Prostate gland (tissue), 2 donors: ENCODE data around the gene BCR. TPM values are rescaled to one million over a fixed set of nuclear protein-coding genes. Genes with fewer than 3 reads are reported as not detected.

ENCODE experiments used
- DNase-seq: peaks from one replicate; pipeline ENCODE4 v3.0.0-alpha.2; 2019; ENCODE audit warnings: low spot score
- H3K27ac ChIP-seq, 2 donors: fragments of 200-600 bp; sonication (generic); 2 replicates each; pipeline ENCODE4 v1.5.1; 2017 to 2019
- H3K27me3 ChIP-seq: fragments of 200-600 bp; sonication (generic); replicated peaks from 2 replicates; pipeline ENCODE4 v1.5.1; 2019; ENCODE audit not compliant: insufficient read depth
- H3K36me3 ChIP-seq, 2 donors: fragments of 200-600 bp; sonication (generic); 1 replicate in 1 of 2; 2 replicates in 1 of 2; pipeline versions ENCODE4 v1.5.1 to v1.8.1; 2017 to 2019
- H3K4me1 ChIP-seq: fragments of 200-600 bp; sonication (generic); replicated peaks from 2 replicates; pipeline ENCODE4 v1.5.1; 2019
- H3K4me3 ChIP-seq, 2 donors: fragments of 200-600 bp; sonication (generic); 2 replicates each; pipeline ENCODE4 v1.5.1; 2017 to 2019
- H3K9me3 ChIP-seq: fragments of 200-600 bp; sonication (generic); 2 replicates; pipeline ENCODE4 v1.5.1; 2017
- POLR2A ChIP-seq: fragments of 450-650 bp; IDR thresholded peaks from one replicate; pipeline ENCODE4 v1.6.1; 2016; ENCODE audit warnings: antibody characterized with exemption, mild to moderate bottlenecking
- POLR2AphosphoS5 ChIP-seq: sonication (generic); formaldehyde crosslinking; IDR thresholded peaks from one replicate; pipeline ENCODE4 v1.6.1; 2017; ENCODE audit warnings: antibody characterized with exemption
- WGBS: methylation state at CpG from one replicate; pipeline ENCODE4 v1.1.5; 2018; 5-methylcytosine and 5-hydroxymethylcytosine counted together
- intact Hi-C: fragments of 100-400 bp; cut with DNase I; formaldehyde crosslinking; loops from one replicate; pipeline ENCODE4 v1.14.2; 2022
- total RNA-seq, 2 donors: library from RNA; depleted of rRNA; stranded (reverse); fragments of >200 nt; gene quantifications; one replicate each; pipeline ENCODE4 v1.1.0, GENCODE V29; 2016
- TF ChIP-seq, protein P1 (sequence below), 4 experiments: fragments of 200-600 bp in 2 of 4; fragments of 450-650 bp in 2 of 4; sonication (generic) in 2 of 4; IDR thresholded peaks; 1 replicate in 3 of 4; 2 replicates in 1 of 4; pipeline ENCODE4 v1.5.1; 2016 to 2019; ENCODE audit warnings: antibody characterized with exemption in 4 of 4, mild to moderate bottlenecking in 2 of 4, moderate library complexity in 2 of 4

BCR gene
- total RNA-seq, 2 donors from 2014 or later: 32.7 to 88.8 TPM

DNA sequence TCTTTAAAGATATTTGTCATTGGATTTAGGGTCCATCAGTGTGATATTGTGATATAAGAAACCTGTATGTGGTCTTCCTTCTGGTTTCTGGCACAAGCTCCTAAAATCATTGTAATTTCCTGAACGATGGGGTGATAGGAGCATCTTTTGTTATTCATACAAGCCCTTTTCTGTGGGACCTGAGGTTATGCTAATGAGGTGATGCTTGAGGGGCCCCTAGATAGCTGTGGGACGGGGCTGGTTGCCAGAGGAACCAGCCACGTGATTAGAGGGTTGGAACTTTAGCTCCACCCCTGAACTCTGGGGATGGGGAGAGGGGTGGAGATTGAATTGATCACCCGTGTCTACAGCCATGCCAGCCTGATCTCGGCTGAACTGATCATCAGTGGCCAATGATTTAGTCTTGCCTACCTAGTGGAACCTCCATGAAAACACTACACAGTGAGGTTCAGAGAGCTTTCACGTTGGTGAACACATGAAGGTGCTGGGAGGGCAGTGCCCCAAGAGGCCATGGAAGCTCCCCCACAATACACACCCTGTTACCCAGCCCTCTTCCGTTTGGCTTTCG, 62.8 kb downstream of the BCR start:
- intact Hi-C loops: no loop called here
- no peaks in the 10 kb centered on the region for H3K27me3 ChIP-seq
- H3K4me3 ChIP-seq: no peak overlapping the region
- H3K9me3 ChIP-seq: no peaks in the 10 kb centered on the region
- no peaks in the 10 kb centered on the region for H3K4me1 ChIP-seq
- no peak for DNase-seq
- no peaks in the 10 kb centered on the region for H3K36me3 ChIP-seq
- H3K27ac ChIP-seq: no peak overlapping the region
- 71% methylated on average over 8 of the region's 8 CpGs for WGBS
- TF ChIP-seq POLR2AphosphoS5: no peak
- no peak for TF ChIP-seq POLR2A
- TF ChIP-seq, protein P1, sequence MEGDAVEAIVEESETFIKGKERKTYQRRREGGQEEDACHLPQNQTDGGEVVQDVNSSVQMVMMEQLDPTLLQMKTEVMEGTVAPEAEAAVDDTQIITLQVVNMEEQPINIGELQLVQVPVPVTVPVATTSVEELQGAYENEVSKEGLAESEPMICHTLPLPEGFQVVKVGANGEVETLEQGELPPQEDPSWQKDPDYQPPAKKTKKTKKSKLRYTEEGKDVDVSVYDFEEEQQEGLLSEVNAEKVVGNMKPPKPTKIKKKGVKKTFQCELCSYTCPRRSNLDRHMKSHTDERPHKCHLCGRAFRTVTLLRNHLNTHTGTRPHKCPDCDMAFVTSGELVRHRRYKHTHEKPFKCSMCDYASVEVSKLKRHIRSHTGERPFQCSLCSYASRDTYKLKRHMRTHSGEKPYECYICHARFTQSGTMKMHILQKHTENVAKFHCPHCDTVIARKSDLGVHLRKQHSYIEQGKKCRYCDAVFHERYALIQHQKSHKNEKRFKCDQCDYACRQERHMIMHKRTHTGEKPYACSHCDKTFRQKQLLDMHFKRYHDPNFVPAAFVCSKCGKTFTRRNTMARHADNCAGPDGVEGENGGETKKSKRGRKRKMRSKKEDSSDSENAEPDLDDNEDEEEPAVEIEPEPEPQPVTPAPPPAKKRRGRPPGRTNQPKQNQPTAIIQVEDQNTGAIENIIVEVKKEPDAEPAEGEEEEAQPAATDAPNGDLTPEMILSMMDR (IDR thresholded peaks at IDR 0.05): no peak

GRCh38 chr22:23243859-23244689, 63.8 kb downstream of the BCR start:
- Histone ChIP-seq H3K4me1 (no peaks in the 10 kb centered on the region), H3K36me3 (no peaks in the 10 kb centered on the region), H3K27ac (no peak overlapping the region), H3K27me3 (no peaks in the 10 kb centered on the region), H3K9me3 (no peaks in the 10 kb centered on the region), H3K4me3 (no peak overlapping the region)
- intact Hi-C loops: no loop called here
- DNase-seq: no peak
- TF ChIP-seq, protein P1 (IDR thresholded peaks at IDR 0.05): no peak
- TF ChIP-seq POLR2AphosphoS5 (no peak), POLR2A (no peak)
- WGBS: 91% methylated on average over 17 of the region's 17 CpGs

DNA sequence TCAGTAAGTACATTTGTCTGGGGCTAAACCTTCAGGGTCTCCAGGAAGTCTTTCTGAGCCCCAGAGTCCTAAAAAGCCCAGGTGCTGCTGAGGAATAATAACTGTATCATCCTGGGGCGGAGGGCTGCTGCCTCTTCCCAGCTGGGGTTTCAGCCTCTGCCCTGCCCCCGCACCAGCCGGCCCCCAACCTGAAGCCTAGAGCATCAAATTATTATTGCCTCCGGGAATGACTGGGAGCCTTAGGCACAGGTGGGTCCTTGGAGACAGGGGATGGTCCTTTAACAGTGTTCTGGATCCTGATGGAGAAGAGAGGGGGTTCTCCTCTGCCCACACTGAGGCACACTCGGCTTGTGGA, 64.4 kb downstream of the BCR start:
- H3K4me3 ChIP-seq: no peak overlapping the region
- H3K27me3 ChIP-seq: no peaks in the 10 kb centered on the region
- 86% methylated on average over 5 of the region's 5 CpGs for WGBS
- intact Hi-C loops: no loop called here
- H3K4me1 ChIP-seq: no peaks in the 10 kb centered on the region
- H3K27ac ChIP-seq: no peak overlapping the region
- DNase-seq: no peak
- no peaks in the 10 kb centered on the region for H3K36me3 ChIP-seq
- no peaks in the 10 kb centered on the region for H3K9me3 ChIP-seq
- TF ChIP-seq, protein P1 (IDR thresholded peaks at IDR 0.05): no peak
- TF ChIP-seq POLR2AphosphoS5: no peak
- TF ChIP-seq POLR2A: no peak

GRCh38 chr22:23245045-23245798, 64.9 kb downstream of the BCR start:
- Histone ChIP-seq H3K36me3 (no peaks in the 10 kb centered on the region), H3K27me3 (no peaks in the 10 kb centered on the region), H3K27ac (no peak overlapping the region), H3K4me3 (no peak overlapping the region), H3K9me3 (no peaks in the 10 kb centered on the region), H3K4me1 (no peaks in the 10 kb centered on the region)
- intact Hi-C loops: no loop called here
- DNase-seq: no peak
- WGBS: 80% methylated on average over 17 of the region's 17 CpGs
- TF ChIP-seq POLR2A (no peak), POLR2AphosphoS5 (no peak)
- TF ChIP-seq, protein P1 (IDR thresholded peaks at IDR 0.05): no peak
